Stimulated activated CD4-positive, alpha-beta T cell treated with anti-CD3 and anti-CD28 coated beads, Interleukin-1b, Interleukin-23, amount 100 ng/mL, for 1 hour (primary cell): Measurements from ENCODE around the gene NHERF1.

Experiments used
- DNase-seq, 2 donors: peaks; one replicate each; pipeline ENCODE4 v3.0.0-alpha.2; 2020; ENCODE audit warnings: low read depth in 2 of 2

NHERF1 gene

DNA sequence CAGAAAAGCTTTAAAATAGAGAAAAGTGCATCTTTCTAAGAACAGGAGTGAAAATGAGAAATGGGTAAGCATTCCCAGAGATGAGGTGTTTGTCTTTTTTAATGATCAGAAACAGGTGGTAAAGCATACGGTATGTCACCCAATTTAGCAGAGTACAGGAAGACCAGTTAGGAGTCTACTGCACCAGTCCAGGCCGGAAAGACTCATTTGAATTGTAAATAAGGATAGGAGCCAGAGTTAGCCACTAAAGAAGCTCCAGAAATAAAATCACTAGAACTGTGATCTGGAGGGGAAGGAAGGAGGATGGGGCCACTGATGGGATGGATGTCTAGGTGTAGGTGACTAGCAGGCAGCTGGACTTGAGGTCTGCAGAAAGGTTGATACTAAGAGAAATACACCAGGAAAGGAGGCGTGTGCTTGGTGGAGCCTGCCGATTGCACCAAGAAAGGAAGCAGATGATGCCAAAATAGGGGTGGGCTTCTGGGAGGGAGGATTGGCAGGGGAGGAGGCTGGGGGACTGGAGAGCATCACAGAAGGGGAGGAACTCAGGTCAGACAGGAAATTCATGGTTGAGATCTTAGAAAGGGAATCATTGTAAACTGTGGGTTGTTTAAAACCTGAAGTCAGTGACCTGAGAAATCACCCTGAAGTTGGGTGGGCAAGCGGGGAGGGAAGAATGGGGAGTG is 35.8 kb downstream of the NHERF1 start:
- no peak for DNase-seq

DNA sequence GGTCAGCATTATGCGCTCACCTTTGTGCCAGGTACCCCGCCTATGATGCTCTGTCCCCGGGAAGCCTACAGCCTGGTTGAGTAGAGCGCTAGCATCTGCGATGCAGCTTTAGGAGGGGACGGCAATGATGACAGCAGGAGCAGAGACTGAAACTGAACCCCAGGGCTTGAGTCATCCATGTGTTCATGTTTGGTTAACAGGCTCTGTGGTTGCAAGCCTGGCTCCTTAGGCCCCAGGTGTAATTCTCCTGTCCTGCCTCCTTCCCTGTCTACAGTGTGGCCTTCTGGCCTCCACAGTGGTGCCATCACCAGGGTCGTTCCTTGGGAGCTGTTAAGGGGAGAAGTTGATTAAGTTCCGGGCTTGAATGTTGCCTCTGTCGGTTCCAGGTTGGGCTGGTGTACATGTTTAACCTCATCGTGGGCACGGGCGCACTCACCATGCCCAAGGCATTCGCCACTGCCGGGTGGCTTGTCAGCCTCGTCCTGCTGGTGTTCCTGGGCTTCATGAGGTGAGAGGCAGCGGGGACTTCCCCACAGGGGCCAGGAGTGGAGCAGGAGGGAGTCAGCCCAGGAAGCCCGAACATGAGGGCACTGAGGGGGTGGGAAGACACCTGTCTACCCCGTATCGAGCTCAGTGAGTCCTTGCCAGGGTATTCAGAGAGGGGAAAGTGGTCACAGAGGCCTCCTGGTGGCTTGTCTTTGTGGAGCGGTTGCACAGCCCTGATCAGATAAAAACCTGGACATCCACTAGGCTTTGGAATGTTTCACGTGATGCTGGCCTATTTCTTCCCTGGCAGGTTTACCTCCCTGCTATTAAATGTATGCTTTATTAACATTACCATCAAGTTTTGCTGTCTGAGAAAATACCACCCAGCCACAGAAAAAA is 36.9 kb downstream of the NHERF1 start:
- no peak for DNase-seq

- no peak for DNase-seq
Measured at GRCh38 chr17:74785981-74786360, 37.5 kb downstream of the NHERF1 start.

DNA sequence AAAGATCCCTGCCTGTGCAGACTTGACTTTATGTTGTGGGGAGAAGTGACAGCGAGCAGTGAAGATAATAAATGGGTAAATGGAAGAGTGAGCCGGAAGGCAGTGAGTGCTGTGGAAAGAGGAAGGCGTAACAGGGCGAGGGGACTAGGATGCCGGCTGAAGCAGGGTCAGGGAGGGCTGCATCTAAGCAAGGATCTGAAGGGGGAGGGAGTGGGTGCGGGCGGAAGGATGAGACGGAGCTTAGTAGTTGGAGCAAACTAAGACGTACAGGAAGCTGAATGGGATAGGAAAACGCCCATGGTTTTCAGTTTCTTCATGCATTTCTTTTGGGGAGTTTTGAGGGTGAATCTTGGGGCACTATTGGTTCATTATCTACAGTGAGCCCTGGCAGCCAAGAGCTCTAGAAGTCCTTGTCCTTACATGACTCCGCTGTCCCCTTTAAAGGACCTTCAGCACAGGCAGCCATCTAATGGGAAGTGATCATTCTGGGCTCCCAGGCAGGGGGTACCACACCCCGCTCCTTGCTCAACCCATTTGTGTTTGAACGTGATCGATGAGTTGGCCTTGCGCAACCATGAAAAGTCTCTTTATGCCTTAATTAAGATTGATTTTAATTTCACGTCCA is 38.1 kb downstream of the NHERF1 start:
- no peak for DNase-seq

GRCh38 chr17:74790161-74791058 is 42.0 kb downstream of the NHERF1 start:
- DNase-seq: no peak

DNA sequence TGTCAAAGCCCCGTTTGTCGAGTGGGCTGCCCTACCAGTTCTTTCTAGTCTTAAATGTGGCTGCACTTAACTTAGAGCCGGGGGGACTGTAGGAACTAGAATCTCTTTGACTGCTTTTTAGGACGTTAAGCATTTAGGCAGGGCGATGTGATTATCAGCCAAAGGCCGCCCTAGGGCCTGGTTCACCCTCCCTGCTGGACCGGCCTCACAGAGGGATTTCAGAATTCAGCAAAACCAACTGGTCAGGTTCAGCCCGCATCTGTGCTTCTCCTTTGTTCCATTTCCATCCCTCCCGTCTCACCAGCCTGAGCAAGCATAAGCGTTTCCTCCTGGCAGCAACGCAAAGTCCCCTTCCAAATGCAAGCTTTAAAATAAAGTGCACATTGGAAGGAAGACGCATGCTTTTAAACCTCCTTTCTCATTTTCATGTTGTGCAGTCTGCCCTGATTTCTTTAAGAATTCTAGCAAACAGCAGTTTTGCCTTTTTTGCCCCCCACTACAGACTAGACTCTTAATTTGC is 44.2 kb downstream of the NHERF1 start:
- no peak for DNase-seq

DNA sequence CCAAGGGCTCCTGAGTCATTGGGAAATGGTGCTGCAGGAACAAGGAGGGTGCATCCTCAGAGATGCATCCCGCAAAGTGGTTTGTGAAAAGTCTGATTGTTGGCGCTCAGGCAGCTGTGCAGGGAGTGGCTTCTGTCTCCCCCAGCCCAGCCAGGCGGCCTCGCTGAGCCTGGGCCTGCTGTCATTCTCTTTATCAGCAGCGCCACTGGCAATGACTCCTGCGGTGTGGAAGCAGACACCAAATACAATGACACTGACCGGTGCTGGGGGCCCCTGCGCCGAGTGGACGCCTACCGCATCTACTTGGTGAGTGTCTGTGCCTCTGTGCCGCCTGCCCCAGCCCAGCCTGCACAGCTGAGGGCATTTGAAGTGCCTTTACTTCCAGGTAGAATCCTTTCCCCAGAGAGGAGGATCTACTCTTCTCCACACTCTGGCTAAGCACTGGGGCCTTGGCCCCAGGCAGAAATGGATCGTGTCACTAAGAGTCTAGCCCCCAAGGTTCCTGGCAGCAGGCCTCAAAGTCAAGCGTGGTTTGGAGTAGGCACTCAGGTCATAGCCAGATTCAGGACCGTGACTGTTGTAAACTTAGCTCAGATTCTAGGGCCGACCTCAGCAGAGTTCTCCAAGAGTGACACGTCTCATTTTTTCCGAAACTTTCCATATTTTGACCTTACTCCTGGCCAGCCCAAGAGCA is 47.0 kb downstream of the NHERF1 start:
- DNase-seq: no peak

DNA sequence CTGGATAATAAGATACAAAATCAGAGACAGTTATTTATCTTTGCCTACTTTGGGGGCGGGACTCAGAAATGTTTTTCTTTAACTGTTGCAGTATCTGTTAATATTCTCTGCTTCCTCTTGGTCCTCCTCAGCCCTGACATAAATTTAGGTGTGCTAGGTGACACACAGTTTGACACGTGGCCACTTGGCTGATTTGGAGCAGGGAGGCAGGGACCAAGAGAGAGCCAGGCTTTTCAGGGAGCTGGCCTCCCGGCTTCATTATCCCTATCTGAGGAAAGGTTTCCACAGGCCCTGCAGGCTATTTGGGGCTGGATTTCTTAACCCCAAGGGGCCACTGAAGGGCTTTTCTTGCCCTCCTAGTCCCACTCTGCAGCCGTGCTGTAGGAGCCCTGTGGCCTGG is 47.8 kb downstream of the NHERF1 start:
- no peak for DNase-seq

DNA sequence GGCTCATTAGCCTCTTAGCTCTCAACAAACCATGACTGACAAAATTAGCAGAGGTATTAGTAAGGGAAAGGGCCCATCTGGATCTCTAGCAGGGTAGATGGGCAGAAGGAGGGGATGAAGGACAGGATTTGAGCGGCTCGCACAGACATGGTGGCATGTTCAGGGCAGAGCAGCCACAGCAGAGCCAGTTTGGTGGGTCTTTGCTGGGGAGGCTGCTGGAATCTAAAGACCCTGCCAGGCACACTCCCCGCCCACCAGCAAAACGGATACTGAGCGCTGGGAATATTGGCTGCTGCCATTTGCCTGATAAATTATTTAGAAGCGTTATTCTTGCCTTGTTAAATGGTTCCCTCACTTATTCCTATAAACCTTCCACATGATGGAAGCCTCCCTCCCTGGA is 48.4 kb downstream of the NHERF1 start:
- no peak for DNase-seq

DNA sequence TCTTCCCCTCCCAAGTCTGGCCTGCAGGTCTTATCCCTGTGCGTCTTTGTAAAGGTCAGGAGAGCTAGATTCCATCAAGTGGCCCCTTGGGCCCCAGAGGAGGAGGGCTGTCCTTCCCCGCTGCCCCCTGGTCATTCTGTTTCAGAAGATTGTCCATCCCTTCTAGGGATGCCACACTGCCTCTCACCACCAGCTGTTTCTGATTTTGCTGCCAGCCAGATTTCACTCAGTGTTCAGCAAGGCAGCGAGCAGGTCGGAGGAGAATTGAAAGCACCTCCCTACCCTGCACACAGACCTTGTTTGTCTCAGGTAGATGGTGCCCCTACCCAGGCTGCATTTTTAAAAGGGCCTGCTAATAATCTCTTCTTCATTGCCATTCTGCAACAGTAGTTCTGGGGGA is 49.4 kb downstream of the NHERF1 start:
- DNase-seq: no peak

DNA sequence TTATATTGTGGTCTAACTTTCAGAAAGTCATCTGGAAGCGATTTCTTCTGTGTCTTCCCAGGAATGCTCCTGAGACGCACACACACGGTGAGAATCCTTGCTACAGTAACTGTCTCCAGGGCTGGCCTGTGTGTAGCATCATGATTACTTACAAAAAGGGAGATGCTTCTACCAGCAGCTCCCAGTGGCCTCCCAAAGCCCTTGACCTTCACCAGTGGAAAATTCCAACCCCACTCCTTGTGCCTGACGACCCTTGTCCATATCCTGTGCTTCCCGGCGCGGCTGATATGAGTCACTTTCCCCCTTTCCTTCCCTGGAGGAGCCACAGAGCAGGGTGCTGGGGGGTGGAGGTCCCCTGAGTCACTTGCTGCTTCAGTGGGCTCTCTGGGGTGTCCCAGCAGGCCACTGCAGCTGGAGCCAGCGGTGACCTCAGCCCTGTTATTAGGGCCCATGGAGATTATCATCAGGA is 49.8 kb downstream of the NHERF1 start:
- no peak for DNase-seq

DNA sequence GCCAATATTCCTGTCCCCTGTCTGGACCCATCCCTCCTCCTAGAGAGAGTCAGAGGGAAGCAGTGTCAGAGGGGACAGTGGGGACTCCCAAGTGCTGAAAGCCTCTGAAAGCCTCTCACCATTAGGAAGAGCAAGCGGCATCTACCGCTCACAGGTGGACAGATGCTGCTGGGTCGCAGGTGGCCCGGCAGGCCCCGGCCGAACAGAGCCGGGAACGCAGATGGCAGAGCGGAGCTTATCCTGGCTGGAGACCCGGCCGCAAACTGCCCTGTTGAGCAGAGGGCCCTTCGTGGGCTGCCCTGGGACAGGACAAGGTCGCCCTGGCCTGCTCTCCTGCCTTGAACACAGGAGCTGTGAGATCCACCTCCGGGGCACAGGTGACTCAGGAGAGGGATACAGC is 50.7 kb downstream of the NHERF1 start:
- DNase-seq: no peak

DNA sequence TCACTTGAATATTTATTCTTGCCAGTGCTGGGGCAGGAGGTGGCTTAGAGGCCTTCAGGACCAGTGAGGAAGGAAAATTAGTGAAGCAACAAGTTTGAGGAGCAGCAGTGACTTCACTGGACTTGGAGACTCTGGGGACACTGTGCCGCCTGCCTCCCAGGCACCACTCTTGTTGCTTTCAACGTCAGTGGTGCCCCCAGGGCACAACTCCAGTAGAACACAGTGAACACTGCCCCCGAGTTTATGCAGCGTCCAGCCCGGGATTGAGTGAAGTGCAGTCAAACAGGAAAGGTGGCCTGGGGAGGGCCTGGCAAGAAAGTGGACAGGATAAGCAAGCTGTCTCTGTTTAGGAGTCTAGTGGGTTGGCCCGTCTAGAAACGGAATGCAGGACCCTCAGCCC is 52.1 kb downstream of the NHERF1 start:
- DNase-seq: no peak

DNA sequence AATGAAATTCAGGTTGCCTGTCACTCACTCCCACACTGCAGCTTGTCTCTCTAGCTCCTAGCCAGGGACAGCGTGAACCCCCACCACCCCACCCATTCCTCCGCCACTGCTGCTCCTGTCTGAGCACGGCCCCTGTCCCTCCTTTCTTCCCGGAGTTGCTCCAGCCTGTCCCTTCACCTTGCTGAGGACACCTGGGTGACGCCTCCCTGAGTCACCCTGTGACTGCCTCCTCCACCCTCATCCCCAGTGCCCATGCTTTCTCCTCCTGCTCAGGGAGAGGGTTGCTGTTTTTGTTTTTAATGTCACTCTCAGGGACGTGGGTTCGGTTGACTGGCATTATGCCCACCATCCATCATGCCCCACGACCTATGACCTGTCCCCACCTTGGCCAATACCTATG is 53.5 kb downstream of the NHERF1 start:
- DNase-seq: no peak

DNA sequence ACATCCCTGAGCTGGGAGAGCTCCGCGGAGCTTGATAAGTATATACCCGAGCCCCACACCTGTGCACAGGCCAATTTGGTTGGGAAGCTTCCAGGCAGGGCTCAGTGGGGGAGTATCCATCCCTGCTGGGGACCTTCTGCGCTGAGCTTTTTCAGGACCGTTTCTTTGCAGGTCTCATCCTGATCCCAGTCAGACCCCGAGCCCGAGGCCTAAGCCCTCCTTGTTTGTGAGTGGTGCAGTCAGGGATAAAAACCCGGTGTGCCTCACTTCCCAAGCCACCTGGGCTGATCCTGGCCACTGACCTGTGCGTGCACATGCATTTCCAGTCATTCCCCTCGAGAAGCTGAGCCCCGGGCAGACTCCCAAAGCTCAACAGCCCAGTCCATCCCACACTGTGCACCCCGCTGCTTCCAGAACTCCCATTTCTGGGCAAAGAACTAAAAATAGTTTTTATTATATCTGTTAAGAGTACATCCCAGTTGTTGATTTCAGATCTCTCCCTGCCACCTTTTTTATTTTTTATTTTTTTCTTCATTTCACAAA is 55.0 kb downstream of the NHERF1 start:
- no peak for DNase-seq

GRCh38 chr17:74803971-74804370 is 55.5 kb downstream of the NHERF1 start:
- no peak for DNase-seq

DNA sequence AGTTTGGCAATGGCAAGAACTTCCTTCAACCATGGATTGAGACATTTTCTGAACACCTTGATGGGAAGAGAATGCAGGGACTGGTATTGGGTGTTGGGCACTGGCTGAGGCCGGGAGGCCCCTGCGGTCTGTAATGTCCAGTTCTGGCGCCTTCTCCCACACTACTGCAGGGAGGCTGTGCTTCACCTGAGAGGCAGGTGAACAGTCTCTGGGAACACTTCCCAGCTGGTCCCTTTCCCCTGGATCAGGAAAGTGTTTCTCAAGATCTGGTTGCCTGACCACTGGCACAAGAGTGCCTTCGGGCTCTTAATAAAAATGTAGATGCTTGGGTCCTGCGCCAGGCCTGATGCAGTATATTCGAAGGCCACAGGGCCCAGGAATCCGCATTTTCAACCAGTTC is 56.3 kb downstream of the NHERF1 start:
- no peak for DNase-seq

GRCh38 chr17:74805591-74805991 is 57.2 kb downstream of the NHERF1 start:
- DNase-seq: no peak

- DNase-seq: no peak
Measured at GRCh38 chr17:74806334-74806733, 57.9 kb downstream of the NHERF1 start.

- no peak for DNase-seq
Measured at GRCh38 chr17:74807441-74807840, 59.0 kb downstream of the NHERF1 start.

GRCh38 chr17:74807925-74808324 is 59.5 kb downstream of the NHERF1 start:
- no peak for DNase-seq
